ENCODE measurements around the gene ARL15.

ARL15 gene

GRCh38 chr5:53926026-53926425 is 384.3 kb downstream of the ARL15 start:
- DNase-seq = no peak

GRCh38 chr5:53924392-53924791 is 386.0 kb downstream of the ARL15 start:
- DNase-seq = no peak

- DNase-seq = no peak
Measured at GRCh38 chr5:53923961-53924360, 386.4 kb downstream of the ARL15 start.

GRCh38 chr5:53922508-53923498 is 387.6 kb downstream of the ARL15 start:
- no peak for DNase-seq

GRCh38 chr5:53917826-53918225 is 392.5 kb downstream of the ARL15 start:
- DNase-seq = no peak

GRCh38 chr5:53917095-53917494 is 393.3 kb downstream of the ARL15 start:
- no peak for DNase-seq

- DNase-seq = no peak
Measured at GRCh38 chr5:53915120-53915519, 395.3 kb downstream of the ARL15 start.

- DNase-seq = no peak
Measured at GRCh38 chr5:53913941-53914340, 396.4 kb downstream of the ARL15 start.

- DNase-seq = no peak
Measured at GRCh38 chr5:53908757-53909156, 401.6 kb downstream of the ARL15 start.

GRCh38 chr5:53907827-53908226 is 402.5 kb downstream of the ARL15 start:
- DNase-seq = no peak

- DNase-seq = no peak
Measured at GRCh38 chr5:53906736-53907135, 403.6 kb downstream of the ARL15 start.

- no peak for DNase-seq
Measured at GRCh38 chr5:53902296-53902907, 408.0 kb downstream of the ARL15 start.

GRCh38 chr5:53900677-53901076 is 409.7 kb downstream of the ARL15 start:
- no peak for DNase-seq

- DNase-seq = no peak
Measured at GRCh38 chr5:53895091-53895683, 415.2 kb downstream of the ARL15 start.

- DNase-seq = no peak
Measured at GRCh38 chr5:53893626-53894025, 416.7 kb downstream of the ARL15 start.

GRCh38 chr5:53892224-53892623 is 418.1 kb downstream of the ARL15 start:
- no peak for DNase-seq

GRCh38 chr5:53891159-53891558 is 419.2 kb downstream of the ARL15 start:
- no peak for DNase-seq

- no peak for DNase-seq
Measured at GRCh38 chr5:53890490-53890889, 419.9 kb downstream of the ARL15 start.

- DNase-seq = no peak
Measured at GRCh38 chr5:53884844-53885243, 425.5 kb downstream of the ARL15 start.

- no peak for DNase-seq
Measured at GRCh38 chr5:53884417-53884816, 426.0 kb downstream of the ARL15 start.

GRCh38 chr5:53882676-53883031 is 427.7 kb downstream of the ARL15 start:
- no peak for DNase-seq

- no peak for DNase-seq
Measured at GRCh38 chr5:53882006-53882675, 428.2 kb downstream of the ARL15 start.

GRCh38 chr5:53879708-53880323 is 430.6 kb downstream of the ARL15 start:
- DNase-seq = no peak

Data from CD4-positive, alpha-beta T cell treated with Interleukin-4 for 4 hours (primary cell).